GM21526 (cell line): ENCODE data around the gene ST6GALNAC6.
"Not testable (repeated sequence)": the region's sequence is repeated elsewhere in the genome, so short reads cannot be mapped to it uniquely, and the experiment has no call there.

ENCODE experiments used
- ATAC-seq: cut with Tn5 transposase; IDR thresholded peaks from one replicate; pipeline ENCODE4 v1.9.1; 2021; ENCODE audit warnings: moderate library complexity; ENCODE audit not compliant: unreplicated experiment, low FRiP score

The ST6GALNAC6 gene

DNA sequence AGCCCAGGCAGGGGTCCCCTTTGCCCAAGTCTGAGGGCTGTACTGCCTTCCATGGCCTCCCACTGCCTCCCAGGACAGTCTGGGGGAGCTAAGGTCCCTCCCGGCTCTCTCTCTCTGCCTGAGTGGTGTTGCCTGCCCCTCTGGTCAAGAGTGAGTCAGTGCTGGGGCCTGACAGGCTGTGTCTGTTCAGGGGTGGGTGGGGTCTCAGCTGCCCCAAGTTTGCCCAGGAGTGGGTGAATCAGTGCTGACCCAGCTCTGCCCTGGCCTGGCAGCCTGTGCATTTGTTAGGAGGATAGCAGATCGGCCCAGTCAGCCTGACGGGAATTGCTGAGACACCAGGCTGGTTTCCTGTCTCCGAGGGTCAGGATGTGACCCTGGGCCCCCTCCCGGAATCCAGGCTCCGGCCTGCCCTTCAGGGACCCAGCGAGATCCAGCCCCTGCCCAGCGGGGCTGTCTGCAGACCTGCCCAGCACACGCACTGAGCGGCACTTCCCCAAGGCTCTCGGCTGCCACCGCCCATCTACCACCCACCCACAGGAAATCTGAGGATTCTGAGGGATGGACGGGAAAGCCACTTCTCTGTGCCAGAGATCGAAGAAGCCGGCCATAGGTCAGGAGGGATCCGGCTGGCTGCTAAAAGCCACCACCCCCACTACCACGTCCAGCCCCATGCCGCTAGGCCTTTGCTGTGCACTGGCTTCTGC lies 60.9 kb downstream of the ST6GALNAC6 start:
- ATAC-seq, result no peak

DNA sequence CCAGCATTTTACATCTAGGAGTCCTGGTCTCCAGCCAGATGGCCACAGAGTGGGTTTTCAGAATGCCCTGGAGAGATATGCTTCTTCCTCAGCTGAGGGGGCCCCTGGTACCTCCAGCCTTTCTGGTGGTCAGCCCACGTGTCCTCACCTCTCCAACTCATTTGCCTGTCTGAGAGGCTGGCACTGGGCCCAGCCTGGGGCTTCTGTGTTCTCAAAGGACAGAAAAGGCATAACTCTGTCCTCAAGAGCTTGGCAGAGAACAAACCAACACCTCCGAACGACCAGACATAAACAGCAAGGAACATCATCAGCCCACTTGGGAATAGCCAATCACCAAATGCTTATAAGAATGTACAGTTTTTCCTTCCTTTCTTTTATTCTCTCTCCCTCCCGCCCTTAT lies 62.1 kb downstream of the ST6GALNAC6 start:
- no peak for ATAC-seq

DNA sequence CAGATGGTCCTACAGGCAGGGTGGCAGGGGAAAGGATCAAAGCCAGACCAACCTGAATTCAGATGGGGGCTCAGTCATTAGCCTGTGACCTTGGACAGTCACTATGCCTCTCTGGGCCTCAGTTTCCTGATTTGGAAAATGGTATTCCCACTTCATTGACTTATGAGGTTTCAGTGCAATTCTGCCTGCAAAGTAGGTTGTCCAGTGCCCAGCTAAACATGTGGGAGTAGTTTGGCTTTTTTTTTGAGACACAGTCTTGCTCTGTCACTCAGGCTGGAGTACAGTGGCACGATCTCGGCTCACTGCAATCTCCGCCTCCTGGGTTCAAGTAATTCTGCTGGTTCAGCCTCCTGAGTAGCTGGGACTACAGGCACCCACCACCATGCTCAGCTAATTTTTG lies 62.8 kb downstream of the ST6GALNAC6 start:
- ATAC-seq, result not testable (repeated sequence)

DNA sequence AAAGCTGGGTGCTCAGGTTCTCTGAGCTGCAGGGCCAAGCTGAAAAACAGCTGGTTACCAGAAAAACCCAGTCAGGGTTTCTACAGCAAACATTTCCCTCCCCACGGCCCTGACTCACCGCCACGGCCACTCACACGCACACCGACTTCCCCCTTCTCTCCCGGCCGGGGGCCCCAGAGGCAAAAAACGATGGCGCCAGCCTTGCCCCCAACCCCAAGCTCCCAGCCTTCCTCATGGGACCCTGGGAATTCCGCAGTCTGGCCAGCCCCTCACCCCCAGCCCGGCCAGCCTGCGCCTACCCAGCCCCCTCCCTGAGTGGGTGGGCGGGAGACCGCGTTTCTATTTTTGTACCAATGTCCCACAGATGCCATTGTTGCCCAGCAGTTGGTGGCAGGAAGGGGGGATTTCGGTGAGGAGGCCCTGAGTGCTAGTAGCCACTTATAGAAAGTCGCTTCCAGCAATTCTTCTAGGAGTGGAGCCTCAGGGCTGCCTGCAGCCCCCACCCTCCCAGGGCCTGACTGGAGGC lies 63.3 kb downstream of the ST6GALNAC6 start:
- ATAC-seq, result no peak
